SK-N-MC (cell line): Measurements from ENCODE around the gene PPP1R3G.

Experiments used
- EZH2 ChIP-seq: fragments of 200-600 bp; sonication (generic); IDR thresholded peaks from one replicate; pipeline ENCODE4 v1.6.1; 2017; ENCODE audit warnings: antibody characterized with exemption
- FOXP2 ChIP-seq: optimal IDR thresholded peaks from 2 replicates; pipeline ENCODE3; 2011; ENCODE audit warnings: mild to moderate bottlenecking, moderate library complexity; ENCODE audit not compliant: insufficient read depth; ENCODE audit errors: extremely low read length, control extremely low read depth
- POLR2AphosphoS5 ChIP-seq: IDR thresholded peaks from 2 replicates; pipeline ENCODE4 v1.6.1; 2012; ENCODE audit warnings: mild to moderate bottlenecking, low read depth, low read length, borderline replicate concordance

DNA sequence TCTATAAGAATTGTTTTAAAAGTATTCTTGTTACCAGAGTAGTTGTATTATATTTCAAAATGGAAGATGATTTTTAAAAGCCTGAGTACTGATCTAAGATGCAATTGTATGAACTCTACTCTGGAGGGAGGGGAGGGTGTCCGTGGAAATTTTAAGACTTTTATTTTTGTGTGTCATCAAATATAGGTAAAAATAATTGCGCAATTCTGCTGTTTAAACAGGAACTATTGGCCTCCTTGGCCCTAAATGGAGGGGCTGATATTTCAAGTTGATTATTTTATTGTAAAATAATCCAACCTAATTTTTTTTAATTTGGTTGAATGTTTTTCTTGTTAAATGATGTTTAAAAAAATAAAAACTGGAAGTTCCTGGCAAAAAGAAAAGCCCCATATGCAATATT is 43.2 kb upstream of the PPP1R3G start:
- TF ChIP-seq POLR2AphosphoS5 (no peak), EZH2 (no peak), FOXP2 (no peak)
